MM.1S (cell line): ENCODE results near the gene RBM34.

Experiments
- DNase-seq: peaks from one replicate; pipeline ENCODE4 v3.0.0-alpha.2; 2015
- H2AFZ ChIP-seq: fragments of 300-600 bp; sonication (generic); 2 replicates; pipeline ENCODE4 v1.6.0; 2016; ENCODE audit warnings: antibody characterized with exemption, low read length
- H3F3A ChIP-seq: fragments of 300-600 bp; sonication (generic); 2 replicates; pipeline ENCODE4 v1.6.1; 2016; ENCODE audit warnings: mild to moderate bottlenecking, antibody characterized with exemption, low read length, moderate library complexity, mixed read lengths; ENCODE audit not compliant: insufficient read depth
- H3K27ac ChIP-seq: fragments of 300-600 bp; sonication (generic); 2 replicates; pipeline ENCODE4 v1.5.1; 2016; ENCODE audit warnings: mild to moderate bottlenecking, low read length
- H3K27me3 ChIP-seq: fragments of 300-600 bp; sonication (generic); replicated peaks from 2 replicates; pipeline ENCODE4 v1.6.0; 2016; ENCODE audit warnings: low read length; ENCODE audit not compliant: insufficient read depth
- H3K36me3 ChIP-seq: fragments of 300-600 bp; sonication (generic); replicated peaks from 2 replicates; pipeline ENCODE4 v1.6.1; 2016; ENCODE audit warnings: mild to moderate bottlenecking, low read length, mixed read lengths; ENCODE audit not compliant: insufficient read depth
- H3K4me1 ChIP-seq: fragments of 300-600 bp; sonication (generic); 2 replicates; pipeline ENCODE4 v1.6.1; 2016; ENCODE audit warnings: low read length, mixed read lengths
- H3K4me2 ChIP-seq: fragments of 300-600 bp; sonication (generic); 2 replicates; pipeline ENCODE4 v1.6.0; 2016; ENCODE audit warnings: low read depth, low read length
- H3K4me3 ChIP-seq: fragments of 300-600 bp; sonication (generic); 2 replicates; pipeline ENCODE4 v1.5.1; 2016; ENCODE audit warnings: low read length, mixed read lengths
- H3K79me2 ChIP-seq: fragments of 300-600 bp; sonication (generic); 2 replicates; pipeline ENCODE4 v1.6.1; 2016; ENCODE audit warnings: mixed run types, low read length, mixed read lengths
- H3K9ac ChIP-seq: fragments of 300-600 bp; sonication (generic); 2 replicates; pipeline ENCODE4 v1.6.1; 2016; ENCODE audit warnings: low read length, mixed read lengths
- H3K9me2 ChIP-seq: fragments of 300-600 bp; sonication (generic); replicated peaks from 2 replicates; pipeline ENCODE4 v1.6.1; 2016; ENCODE audit warnings: mild to moderate bottlenecking, low read length, mixed read lengths; ENCODE audit not compliant: insufficient read depth
- H3K9me3 ChIP-seq: fragments of 300-600 bp; sonication (generic); replicated peaks from 2 replicates; pipeline ENCODE4 v1.6.1; 2016; ENCODE audit warnings: mild to moderate bottlenecking, low read length, mixed read lengths; ENCODE audit not compliant: insufficient read depth
- H4K20me1 ChIP-seq: fragments of 300-600 bp; sonication (generic); 2 replicates; pipeline ENCODE4 v1.6.1; 2016; ENCODE audit warnings: mild to moderate bottlenecking, low read length, moderate library complexity, mixed read lengths; ENCODE audit not compliant: insufficient read depth
- CTCF ChIP-seq: fragments of 300-600 bp; sonication (generic); IDR thresholded peaks from 2 replicates; pipeline ENCODE4 v1.5.1; 2016; ENCODE audit warnings: antibody characterized with exemption, low read length, mixed read lengths
- EZH2 ChIP-seq: fragments of 300-600 bp; sonication (generic); optimal IDR thresholded peaks from 2 replicates; pipeline ENCODE3; 2017; ENCODE audit warnings: low read depth, mild to moderate bottlenecking, antibody characterized with exemption, low read length, mixed read lengths
- EZH2phosphoT487 ChIP-seq: fragments of 300-600 bp; sonication (generic); IDR thresholded peaks from 2 replicates; pipeline ENCODE4 v1.6.1; 2018; ENCODE audit warnings: antibody characterized with exemption, low read length

Gene RBM34

DNA sequence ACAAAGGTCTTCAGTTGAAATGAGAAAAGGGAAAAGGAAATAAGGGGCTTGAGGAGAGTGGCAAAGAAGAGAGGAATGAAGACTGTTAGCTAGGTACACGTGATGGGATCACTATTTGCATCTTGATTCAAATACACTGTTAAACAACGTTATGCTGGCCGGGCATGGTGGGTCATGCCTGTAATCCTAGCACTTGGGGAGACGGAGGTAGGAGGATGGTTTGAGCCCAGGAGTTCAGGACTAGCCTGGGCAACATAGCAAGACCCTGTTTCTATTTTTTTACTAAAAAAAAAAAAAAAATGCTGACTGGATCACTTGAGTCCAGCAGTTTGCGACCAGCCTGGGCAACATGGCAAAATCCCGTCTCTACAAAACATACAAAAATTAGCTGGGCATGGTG, 2.4 kb downstream of the RBM34 start:
- peaks cover 49% of the 10 kb centered on the region for H3K79me2 ChIP-seq
- DNase-seq = no peak
- H3K4me2 ChIP-seq = no peak overlapping the region
- no peak overlapping the region for H3K27ac ChIP-seq
- H3K4me3 ChIP-seq = no peak overlapping the region
- H4K20me1 ChIP-seq = no peaks in the 10 kb centered on the region
- H3K9ac ChIP-seq = no peak overlapping the region
- TF ChIP-seq EZH2 = no peak
- no peak for TF ChIP-seq EZH2phosphoT487
- TF ChIP-seq CTCF = no peak
- no peaks in the 10 kb centered on the region for H3K9me3 ChIP-seq
- peaks cover 4% of the 10 kb centered on the region; the same call in 1 of the 2 replicates for H3K36me3 ChIP-seq
- H3K27me3 ChIP-seq = no peaks in the 10 kb centered on the region
- no peaks in the 10 kb centered on the region for H3K9me2 ChIP-seq
- 0 out of 2 replicates have a peak, but pooled peaks cover 8% of the 10 kb centered on the region for H3F3A ChIP-seq
- no peak overlapping the region for H2AFZ ChIP-seq
- H3K4me1 ChIP-seq = peaks cover 8% of the 10 kb centered on the region; the same call in 1 of the 2 replicates

DNA sequence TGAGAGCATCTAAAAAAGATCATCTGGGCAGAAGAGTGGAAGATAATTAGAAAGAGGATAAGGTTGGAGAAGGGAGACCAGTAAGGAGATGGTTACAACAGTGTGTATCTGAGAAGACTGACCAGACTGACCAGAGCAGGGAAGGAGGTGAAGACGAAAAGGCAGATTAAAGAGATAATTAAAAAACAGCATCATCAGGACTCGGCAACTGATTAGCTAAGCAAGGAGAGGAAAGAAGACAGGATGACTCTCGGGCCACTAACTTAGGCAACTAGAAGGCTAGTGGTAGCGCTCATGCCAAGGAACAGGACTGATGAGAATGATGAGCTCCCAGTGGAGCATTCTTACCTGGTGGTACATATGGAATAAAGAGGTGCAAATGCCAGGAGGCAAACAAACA, 3.9 kb downstream of the RBM34 start:
- no peak for DNase-seq
- H3K36me3 ChIP-seq = peaks cover 5% of the 10 kb centered on the region; the same call in 1 of the 2 replicates

GRCh38 chr1:235156740-235157139, 4.3 kb downstream of the RBM34 start:
- no peaks in the 10 kb centered on the region for H4K20me1 ChIP-seq
- H3K27ac ChIP-seq = no peak overlapping the region
- 0 out of 2 replicates have a peak, but pooled peaks cover 8% of the 10 kb centered on the region for H3F3A ChIP-seq
- H3K79me2 ChIP-seq = peaks cover 49% of the 10 kb centered on the region
- TF ChIP-seq EZH2 (no peak), CTCF (no peak), EZH2phosphoT487 (no peak)
- H3K9me2 ChIP-seq = no peaks in the 10 kb centered on the region
- no peak overlapping the region for H2AFZ ChIP-seq
- H3K27me3 ChIP-seq = no peaks in the 10 kb centered on the region
- no peak overlapping the region for H3K9ac ChIP-seq
- DNase-seq = no peak
- peaks cover 7% of the 10 kb centered on the region; the same call in 1 of the 2 replicates for H3K4me1 ChIP-seq
- H3K4me2 ChIP-seq = no peak overlapping the region
- peaks cover 5% of the 10 kb centered on the region; the same call in 1 of the 2 replicates for H3K36me3 ChIP-seq
- H3K4me3 ChIP-seq = no peak overlapping the region
- no peaks in the 10 kb centered on the region for H3K9me3 ChIP-seq

More for the DNA sequence above, 3.9 kb downstream of the RBM34 start:
- H3K9ac ChIP-seq = no peak overlapping the region
- no peaks in the 10 kb centered on the region for H4K20me1 ChIP-seq
- TF ChIP-seq CTCF = no peak
- TF ChIP-seq EZH2phosphoT487 = no peak
- no peak for TF ChIP-seq EZH2
- H3K9me3 ChIP-seq = no peaks in the 10 kb centered on the region
- H3K79me2 ChIP-seq = peaks cover 49% of the 10 kb centered on the region
- no peak overlapping the region for H3K4me3 ChIP-seq
- no peak overlapping the region for H2AFZ ChIP-seq
- peaks cover 8% of the 10 kb centered on the region; the same call in 1 of the 2 replicates for H3K4me1 ChIP-seq
- H3K27ac ChIP-seq = no peak overlapping the region
- H3K4me2 ChIP-seq = no peak overlapping the region
- H3K9me2 ChIP-seq = no peaks in the 10 kb centered on the region
- H3K27me3 ChIP-seq = no peaks in the 10 kb centered on the region
- H3F3A ChIP-seq = 0 out of 2 replicates have a peak, but pooled peaks cover 8% of the 10 kb centered on the region
